ENCODE data around the gene ARFRP1. TPM values are rescaled to one million over a fixed set of nuclear protein-coding genes. Genes with fewer than 3 reads are reported as not detected.

ARFRP1 gene
- total and polyA plus RNA-seq, 2 donors (not counting 1 experiment from before 2014, with no cell fraction given), result 41.0 to 75.5 TPM

- H3K27ac Mint-ChIP-seq, result no peak overlapping the region
- no peak overlapping the region for H3K4me3 Mint-ChIP-seq
- no peak overlapping the region for H3K4me3 ChIP-seq (ENCODE audit: control extremely low read depth in 1 of 5, extremely low read depth in 1 of 5, insufficient read depth in 1 of 5, low read depth in 2 of 5, low read length in 4 of 5)
- POLR2A ChIA-PET, result interaction anchor here (1.4 kb wide), 1 partner anchor 20 kb away, joined by 3 read pairs; no protein-coding TSS in a partner anchor
- no peaks in the 10 kb centered on the region for H3K27me3 Mint-ChIP-seq
- peaks cover 12 to 18% of the 10 kb centered on the region in 2 donors for H3K4me1 ChIP-seq (ENCODE audit: control insufficient read depth in 2 of 2, insufficient read depth in 2 of 2, low read length in 2 of 2)
- no peak overlapping the region for H3K27ac ChIP-seq (ENCODE audit: low read length in 2 of 2)
- WGBS (ENCODE audit: insufficient coverage), result 97% methylated on average over 26 of the region's 33 CpGs
- peaks cover 16% of the 10 kb centered on the region for H3K4me1 Mint-ChIP-seq
- H3K4me2 ChIP-seq (replicated peaks; ENCODE audit: low read depth, low read length, poor library complexity, severe bottlenecking), result no peak overlapping the region
- H4K20me1 ChIP-seq (ENCODE audit: control insufficient read depth, insufficient read depth, low read length, poor library complexity, severe bottlenecking), result no peaks in the 10 kb centered on the region
- intact Hi-C loops (cut with micrococcal nuclease), result no loop called here
- ATAC-seq (ENCODE audit: low read depth) (no peak), DNase-seq (no peak)
- TF ChIP-seq CTCF (IDR thresholded peaks at IDR 0.05), result no peak
- H3K9me3 Mint-ChIP-seq (ENCODE audit: insufficient read depth), result no peaks in the 10 kb centered on the region
- no peaks in the 10 kb centered on the region for H3K9me3 ChIP-seq (ENCODE audit: control extremely low read depth in 1 of 3, control insufficient read depth in 2 of 3, insufficient read depth in 1 of 3, low read length in 2 of 3)
- CTCF ChIA-PET, result interaction anchor here (1.2 kb wide), 1 partner anchor 13 kb away, joined by 4 read pairs; no protein-coding TSS in a partner anchor
- H3K36me3 ChIP-seq (replicated peaks in 1 of 2; ENCODE audit: control extremely low read depth in 1 of 2, control insufficient read depth in 1 of 2, extremely low read depth in 1 of 2, insufficient read depth in 2 of 2, low read length in 1 of 2), result peaks cover 0 to 23% of the 10 kb centered on the region in 2 experiments
- H3K27me3 ChIP-seq (replicated peaks in 1 of 4; ENCODE audit: control extremely low read depth in 1 of 4, control insufficient read depth in 3 of 4, insufficient read depth in 4 of 4, low read length in 3 of 4), result no peaks in the 10 kb centered on the region
- H3K79me2 ChIP-seq (ENCODE audit: control insufficient read depth, insufficient read depth, low read length), result peaks cover 18% of the 10 kb centered on the region
- H2AFZ ChIP-seq (ENCODE audit: insufficient read depth, low read depth, low read length, poor library complexity, severe bottlenecking), result no peak overlapping the region
- no peak overlapping the region for H3K9ac ChIP-seq (ENCODE audit: low read length)
These were observed 45.6 kb downstream of the ARFRP1 start for GRCh38 chr20:63661959-63662812.

- H3K27ac Mint-ChIP-seq, result no peak overlapping the region
- no peak for TF ChIP-seq EZH2 (IDR thresholded peaks at IDR 0.05; ENCODE audit: borderline replicate concordance, insufficient read depth, low read depth, low read length, poor library complexity, severe bottlenecking)
- TF ChIP-seq CTCF (IDR thresholded peaks at IDR 0.05), result no peak
- ChIA-PET POLR2A (interaction anchor here (1.4 kb wide), 1 partner anchor 19 kb away, joined by 3 read pairs; no protein-coding TSS in a partner anchor), CTCF (interaction anchor here (0.5 kb wide), 1 partner anchor 61 kb away, joined by 3 read pairs; no protein-coding TSS in a partner anchor)
- Histone ChIP-seq H3K27ac (ENCODE audit: low read length in 2 of 2) (no peak overlapping the region), H3K27me3 (replicated peaks in 1 of 4; ENCODE audit: control extremely low read depth in 1 of 4, control insufficient read depth in 3 of 4, insufficient read depth in 4 of 4, low read length in 3 of 4) (peaks cover 0 to 4% (median 0%) of the 10 kb centered on the region in 4 experiments), H4K20me1 (ENCODE audit: control insufficient read depth, insufficient read depth, low read length, poor library complexity, severe bottlenecking) (no peaks in the 10 kb centered on the region), H3K9ac (ENCODE audit: low read length) (no peak overlapping the region), H3K36me3 (replicated peaks in 1 of 2; ENCODE audit: control extremely low read depth in 1 of 2, control insufficient read depth in 1 of 2, extremely low read depth in 1 of 2, insufficient read depth in 2 of 2, low read length in 1 of 2) (peaks cover 0 to 20% of the 10 kb centered on the region in 2 experiments), H3K4me3 (ENCODE audit: control extremely low read depth in 1 of 5, extremely low read depth in 1 of 5, insufficient read depth in 1 of 5, low read depth in 2 of 5, low read length in 4 of 5) (no peak overlapping the region), H3K79me2 (ENCODE audit: control insufficient read depth, insufficient read depth, low read length) (peaks cover 18% of the 10 kb centered on the region), H3K9me3 (ENCODE audit: control extremely low read depth in 1 of 3, control insufficient read depth in 2 of 3, insufficient read depth in 1 of 3, low read length in 2 of 3) (no peaks in the 10 kb centered on the region), H3K4me2 (replicated peaks; ENCODE audit: low read depth, low read length, poor library complexity, severe bottlenecking) (no peak overlapping the region), H3K4me1 (ENCODE audit: control insufficient read depth in 2 of 2, insufficient read depth in 2 of 2, low read length in 2 of 2) (peaks cover 12 to 21% of the 10 kb centered on the region in 2 donors), H2AFZ (ENCODE audit: insufficient read depth, low read depth, low read length, poor library complexity, severe bottlenecking) (no peak overlapping the region)
- no peaks in the 10 kb centered on the region for H3K9me3 Mint-ChIP-seq (ENCODE audit: insufficient read depth)
- peaks cover 16% of the 10 kb centered on the region for H3K4me1 Mint-ChIP-seq
- 96% methylated on average over 22 of the region's 22 CpGs for WGBS (ENCODE audit: insufficient coverage)
- no peak overlapping the region for H3K4me3 Mint-ChIP-seq
- DNase-seq (no peak), ATAC-seq (ENCODE audit: low read depth) (no peak)
- H3K27me3 Mint-ChIP-seq, result no peaks in the 10 kb centered on the region
- intact Hi-C loops (cut with micrococcal nuclease), result no loop called here
These were observed 46.7 kb downstream of the ARFRP1 start for GRCh38 chr20:63661108-63661507.
